Measurements from ENCODE around the gene FAM149B1.

FAM149B1 gene

GRCh38 chr10:73228247-73228646 is 60.3 kb downstream of the FAM149B1 start:
- TF ChIP-seq CTCF (conservative IDR thresholded peaks at IDR 0.05) (no peak), ZFX (IDR thresholded peaks at IDR 0.05) (no peak)
- H3K27ac ChIP-seq: no peak overlapping the region

GRCh38 chr10:73229567-73229966 is 61.6 kb downstream of the FAM149B1 start:
- no peak overlapping the region for H3K27ac ChIP-seq
- TF ChIP-seq CTCF (conservative IDR thresholded peaks at IDR 0.05) (no peak), ZFX (IDR thresholded peaks at IDR 0.05) (no peak)

- TF ChIP-seq CTCF (conservative IDR thresholded peaks at IDR 0.05) (peak; percentile 31; the same call in 1 of the 2 replicates), ZFX (IDR thresholded peaks at IDR 0.05) (no peak)
- H3K27ac ChIP-seq: no peak overlapping the region
Observed at GRCh38 chr10:73232887-73233286, 65.0 kb downstream of the FAM149B1 start.

GRCh38 chr10:73233883-73234282 is 66.0 kb downstream of the FAM149B1 start:
- no peak for TF ChIP-seq CTCF (conservative IDR thresholded peaks at IDR 0.05)
- no peak for TF ChIP-seq ZFX (IDR thresholded peaks at IDR 0.05)
- H3K27ac ChIP-seq: no peak overlapping the region

- no peak overlapping the region for H3K27ac ChIP-seq
- no peak for TF ChIP-seq ZFX (IDR thresholded peaks at IDR 0.05)
- no peak for TF ChIP-seq CTCF (conservative IDR thresholded peaks at IDR 0.05)
Observed at GRCh38 chr10:73234695-73235094, 66.8 kb downstream of the FAM149B1 start.

GRCh38 chr10:73238990-73239566 is 71.2 kb downstream of the FAM149B1 start:
- no peak for TF ChIP-seq ZFX (IDR thresholded peaks at IDR 0.05)
- no peak for TF ChIP-seq CTCF (conservative IDR thresholded peaks at IDR 0.05)

GRCh38 chr10:73239908-73240307 is 72.0 kb downstream of the FAM149B1 start:
- no peak overlapping the region for H3K27ac ChIP-seq
- TF ChIP-seq CTCF (conservative IDR thresholded peaks at IDR 0.05): no peak
- TF ChIP-seq ZFX (IDR thresholded peaks at IDR 0.05): no peak

More at GRCh38 chr10:73238990-73239566, 71.2 kb downstream of the FAM149B1 start:
- H3K27ac ChIP-seq: no peak overlapping the region
